ENCODE data around the gene VWA3A. TPM values are rescaled to one million over a fixed set of nuclear protein-coding genes. Genes with fewer than 3 reads are reported as not detected.
"Not testable (repeated sequence)": the region's sequence is repeated elsewhere in the genome, so short reads cannot be mapped to it uniquely, and the experiment has no call there.

VWA3A gene
- total RNA-seq, 1 donor from 2014 or later, result 0.25 TPM

GRCh38 chr16:22194707-22195444 lies 102.5 kb downstream of the VWA3A start:
- TF ChIP-seq, protein P1, sequence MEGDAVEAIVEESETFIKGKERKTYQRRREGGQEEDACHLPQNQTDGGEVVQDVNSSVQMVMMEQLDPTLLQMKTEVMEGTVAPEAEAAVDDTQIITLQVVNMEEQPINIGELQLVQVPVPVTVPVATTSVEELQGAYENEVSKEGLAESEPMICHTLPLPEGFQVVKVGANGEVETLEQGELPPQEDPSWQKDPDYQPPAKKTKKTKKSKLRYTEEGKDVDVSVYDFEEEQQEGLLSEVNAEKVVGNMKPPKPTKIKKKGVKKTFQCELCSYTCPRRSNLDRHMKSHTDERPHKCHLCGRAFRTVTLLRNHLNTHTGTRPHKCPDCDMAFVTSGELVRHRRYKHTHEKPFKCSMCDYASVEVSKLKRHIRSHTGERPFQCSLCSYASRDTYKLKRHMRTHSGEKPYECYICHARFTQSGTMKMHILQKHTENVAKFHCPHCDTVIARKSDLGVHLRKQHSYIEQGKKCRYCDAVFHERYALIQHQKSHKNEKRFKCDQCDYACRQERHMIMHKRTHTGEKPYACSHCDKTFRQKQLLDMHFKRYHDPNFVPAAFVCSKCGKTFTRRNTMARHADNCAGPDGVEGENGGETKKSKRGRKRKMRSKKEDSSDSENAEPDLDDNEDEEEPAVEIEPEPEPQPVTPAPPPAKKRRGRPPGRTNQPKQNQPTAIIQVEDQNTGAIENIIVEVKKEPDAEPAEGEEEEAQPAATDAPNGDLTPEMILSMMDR (IDR thresholded peaks at IDR 0.05; ENCODE audit: borderline replicate concordance), result no peak
- Histone ChIP-seq H3K9me3 (replicated peaks) (no peaks in the 10 kb centered on the region), H3K36me3 (no peaks in the 10 kb centered on the region), H3K4me3 (no peak overlapping the region), H3K27ac (replicated peaks) (peak overlapping the region; percentile 86), H3K4me1 (peaks cover 38% of the 10 kb centered on the region), H3K27me3 (ENCODE audit: low read depth) (no peaks in the 10 kb centered on the region)
- DNase-seq, result no peak
- intact Hi-C loops (cut with micrococcal nuclease), result loop anchor here (5.0 kb wide), 1 partner anchor 102 kb away; the partner anchor contains the start of gene POLR3E

- peaks cover 34% of the 10 kb centered on the region for H3K4me1 ChIP-seq
- H3K9me3 ChIP-seq (replicated peaks), result no peaks in the 10 kb centered on the region
- peak overlapping the region; percentile 86 for H3K27ac ChIP-seq (replicated peaks)
- intact Hi-C loops (cut with micrococcal nuclease), result loop anchor here (5.0 kb wide), 1 partner anchor 102 kb away; the partner anchor contains the start of gene POLR3E
- DNase-seq, result no peak
- TF ChIP-seq, protein P1 (IDR thresholded peaks at IDR 0.05; ENCODE audit: borderline replicate concordance), result no peak
- H3K27me3 ChIP-seq (ENCODE audit: low read depth), result no peaks in the 10 kb centered on the region
- peak overlapping the region; percentile 71 for H3K4me3 ChIP-seq
- H3K36me3 ChIP-seq, result no peaks in the 10 kb centered on the region
Measured at GRCh38 chr16:22195445-22195694, 103.0 kb downstream of the VWA3A start.

GRCh38 chr16:22195695-22196558 lies 103.6 kb downstream of the VWA3A start:
- DNase-seq, result peak; percentile 89
- Histone ChIP-seq H3K4me1 (peaks cover 34% of the 10 kb centered on the region), H3K27me3 (ENCODE audit: low read depth) (no peaks in the 10 kb centered on the region), H3K4me3 (peak overlapping the region; percentile 71), H3K9me3 (replicated peaks) (no peaks in the 10 kb centered on the region), H3K27ac (replicated peaks) (peak overlapping the region; percentile 86), H3K36me3 (no peaks in the 10 kb centered on the region)
- intact Hi-C loops (cut with micrococcal nuclease), result loop anchor here (5.0 kb wide), 1 partner anchor 101 kb away; the partner anchor contains the start of gene POLR3E
- TF ChIP-seq, protein P1 (IDR thresholded peaks at IDR 0.05; ENCODE audit: borderline replicate concordance), result peak; percentile 97

DNA sequence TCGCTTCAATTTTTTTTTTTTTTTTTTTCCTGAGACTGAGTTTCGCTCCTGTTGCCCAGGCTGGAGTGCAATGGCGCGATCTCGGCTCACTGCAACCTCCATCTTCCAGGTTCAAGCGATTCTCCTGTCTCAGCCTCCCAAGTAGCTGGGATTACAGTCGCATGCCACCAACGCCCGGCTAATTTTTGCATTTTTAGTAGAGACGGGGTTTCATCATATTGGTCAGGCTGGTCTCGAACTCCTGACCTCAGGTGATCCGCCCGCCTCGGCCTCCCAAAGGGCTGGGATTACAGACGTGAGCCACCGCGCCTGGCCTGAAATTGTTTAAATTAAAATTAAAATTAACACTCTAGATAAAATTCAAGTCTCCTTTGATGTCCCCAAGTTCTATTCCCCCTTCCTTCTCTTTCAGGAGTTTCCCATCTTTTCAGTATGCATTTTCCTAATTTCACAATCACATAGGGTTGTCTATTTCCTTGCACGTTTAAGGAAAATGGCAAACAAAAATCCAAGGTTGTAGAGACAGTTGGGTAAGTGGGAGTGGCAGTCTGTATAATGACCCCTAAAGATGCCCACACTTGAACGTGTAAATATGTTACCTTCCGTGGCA lies 104.3 kb downstream of the VWA3A start:
- intact Hi-C loops (cut with micrococcal nuclease), result loop anchor here (5.0 kb wide), 1 partner anchor 101 kb away; the partner anchor contains the start of gene POLR3E
- H3K4me1 ChIP-seq, result peaks cover 30% of the 10 kb centered on the region
- H3K36me3 ChIP-seq; H3K27ac ChIP-seq (replicated peaks); H3K9me3 ChIP-seq (replicated peaks); H3K27me3 ChIP-seq (ENCODE audit: low read depth); DNase-seq: not testable (repeated sequence)
- peak overlapping the region; percentile 71 for H3K4me3 ChIP-seq

DNA sequence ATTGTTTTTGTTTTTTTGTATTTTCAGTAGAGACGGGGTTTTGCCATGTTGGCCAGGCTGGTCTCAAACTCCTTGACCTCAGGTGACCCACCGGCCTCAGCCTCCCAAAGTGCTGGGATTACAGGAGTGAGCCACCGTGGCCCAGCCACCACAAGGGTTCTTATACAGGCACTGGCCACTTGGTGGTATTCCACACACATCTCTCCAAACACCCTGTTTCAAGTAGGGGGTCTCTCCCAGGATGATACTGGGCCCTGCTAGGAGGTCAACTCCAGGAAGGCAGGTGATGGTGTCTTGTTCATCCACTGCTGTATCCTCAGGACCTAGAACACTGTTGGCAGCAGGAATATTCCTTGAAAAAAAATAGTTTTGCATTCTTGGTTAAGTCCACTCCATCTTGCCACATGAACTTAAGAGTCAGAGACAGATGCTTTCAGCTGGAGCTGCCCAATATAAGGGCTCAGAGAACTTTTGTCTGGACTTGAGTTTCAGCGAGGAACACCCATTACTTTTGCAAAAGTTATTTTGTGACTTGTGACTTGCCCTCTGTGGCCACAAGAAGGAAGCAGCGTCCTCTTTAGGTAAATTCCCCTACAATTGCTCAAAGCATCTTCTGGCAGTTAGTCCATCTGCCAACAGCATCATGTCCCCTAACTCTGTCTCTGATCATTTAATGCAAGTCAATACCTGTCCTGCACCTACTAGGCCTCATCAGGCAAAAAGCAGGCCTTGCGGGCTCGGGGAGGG lies 106.4 kb downstream of the VWA3A start:
- Histone ChIP-seq H3K36me3 (no peaks in the 10 kb centered on the region), H3K27me3 (ENCODE audit: low read depth) (no peaks in the 10 kb centered on the region), H3K9me3 (replicated peaks) (no peaks in the 10 kb centered on the region), H3K4me1 (peaks cover 12% of the 10 kb centered on the region), H3K27ac (replicated peaks) (peak overlapping the region; percentile 62), H3K4me3 (no peak overlapping the region)
- TF ChIP-seq, protein P1 (IDR thresholded peaks at IDR 0.05; ENCODE audit: borderline replicate concordance), result no peak
- intact Hi-C loops (cut with micrococcal nuclease), result loop anchor here (5.0 kb wide), 1 partner anchor 99 kb away; the partner anchor contains the start of gene POLR3E
- DNase-seq, result no peak
